Activated naive CD4-positive, alpha-beta T cell treated with anti-CD3 and anti-CD28 coated beads for 36 hours (primary cell): ENCODE results near the gene GPR84. TPM values are rescaled to one million over a fixed set of nuclear protein-coding genes. Genes with fewer than 3 reads are reported as not detected.
A peak's percentile ranks its signal among the peaks of the same experiment; 100 is the strongest.
"Not testable (repeated sequence)": the region's sequence is repeated elsewhere in the genome, so short reads cannot be mapped to it uniquely, and the experiment has no call there.

Experiments
- CTCF ChIA-PET: fragments of 350-600 bp; sonication (Branson Sonifier 250); formaldehyde crosslinking; loops from one replicate; lab custom pipeline; 2021; ENCODE audit warnings: antibody characterized with exemption; lab: Charles Lee
- DNase-seq: peaks from one replicate; pipeline ENCODE4 v3.0.0-alpha.2; 2020
- H3K27ac Mint-ChIP-seq: one replicate; pipeline ENCODE4 v1.8.0; 2021; ENCODE audit warnings: mild to moderate bottlenecking, mixed read lengths
- H3K27me3 Mint-ChIP-seq: one replicate; pipeline ENCODE4 v1.8.0; 2021; ENCODE audit warnings: low read depth, mixed read lengths
- H3K36me3 Mint-ChIP-seq: one replicate; pipeline ENCODE4 v1.8.0; 2021; ENCODE audit warnings: low read depth, mixed read lengths
- H3K4me1 Mint-ChIP-seq: one replicate; pipeline ENCODE4 v1.8.0; 2021; ENCODE audit warnings: low read depth, mixed read lengths
- H3K4me3 Mint-ChIP-seq: one replicate; pipeline ENCODE4 v1.8.0; 2021; ENCODE audit warnings: mild to moderate bottlenecking, moderate library complexity, mixed read lengths
- H3K9me3 Mint-ChIP-seq: one replicate; pipeline ENCODE4 v1.8.0; 2021; ENCODE audit warnings: mixed read lengths
- intact Hi-C: fragments of 100-400 bp; cut with micrococcal nuclease; formaldehyde crosslinking; loops from one replicate; pipeline ENCODE4 v1.15.1; 2023
- total RNA-seq, 2 experiments: library from RNA; stranded (reverse); gene quantifications; one replicate each; pipeline ENCODE4 v1.2.3, GENCODE V29; 2021

The GPR84 gene
- total RNA-seq, 2 experiments from 2014 or later = 1.2 TPM

DNA sequence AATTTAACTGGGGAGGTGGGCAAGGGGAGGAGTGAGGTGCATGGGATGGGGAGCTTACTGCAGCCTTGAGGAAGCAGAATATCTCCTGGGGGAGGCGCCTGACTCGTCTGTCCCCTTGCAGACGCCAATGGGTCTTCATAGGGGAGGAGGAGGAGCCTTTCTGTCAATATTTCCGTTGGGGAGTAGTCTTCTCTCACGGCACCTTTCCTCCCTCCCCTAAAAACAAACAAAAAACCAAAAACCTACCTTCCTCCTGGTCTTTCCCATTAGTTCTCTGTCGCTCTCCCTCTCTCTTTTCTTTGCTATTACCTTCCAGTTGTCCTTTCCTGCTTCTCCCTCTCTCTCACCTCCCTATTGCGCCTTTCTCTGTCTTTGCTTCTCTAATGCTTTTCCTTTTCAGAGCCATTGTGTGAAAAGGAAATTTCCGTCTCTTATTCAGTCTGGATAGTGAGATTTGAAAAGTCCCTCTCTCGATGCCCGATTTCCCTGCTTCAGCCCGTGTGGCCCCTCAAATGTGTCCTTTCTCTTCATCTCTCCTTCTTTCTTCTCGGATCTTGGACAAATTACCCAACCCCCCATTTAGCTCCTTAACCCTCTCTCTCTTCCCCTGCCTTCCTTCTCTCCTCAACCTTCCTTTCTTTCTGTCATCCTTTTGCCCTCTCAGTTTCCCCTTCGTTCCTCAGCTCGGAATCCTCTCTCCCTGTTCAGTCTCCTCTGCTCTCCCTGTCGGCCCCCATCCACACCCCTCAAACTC, 5.9 kb downstream of the GPR84 start:
- intact Hi-C loops = no loop called here
- Mint-ChIP-seq H3K27me3 (no peaks in the 10 kb centered on the region), H3K9me3 (no peaks in the 10 kb centered on the region), H3K27ac (no peak overlapping the region), H3K36me3 (no peaks in the 10 kb centered on the region), H3K4me1 (peaks cover 11% of the 10 kb centered on the region), H3K4me3 (no peak overlapping the region)
- CTCF ChIA-PET = interaction anchor here (1.0 to 9.1 kb wide), 14 partner anchors 10 to 144 kb away, joined by 3 to 117 read pairs (median 5); partner anchors contain the start of gene COPZ1
- peak; percentile 48 for DNase-seq

GRCh38 chr12:54357506-54358190, 6.6 kb downstream of the GPR84 start:
- intact Hi-C loops = no loop called here
- H3K4me3 Mint-ChIP-seq = no peak overlapping the region
- no peaks in the 10 kb centered on the region for H3K36me3 Mint-ChIP-seq
- peaks cover 10% of the 10 kb centered on the region for H3K4me1 Mint-ChIP-seq
- no peak overlapping the region for H3K27ac Mint-ChIP-seq
- CTCF ChIA-PET = interaction anchor here (1.0 to 9.1 kb wide), 9 partner anchors 11 to 141 kb away, joined by 3 to 117 read pairs (median 5); partner anchors contain the start of gene COPZ1
- H3K27me3 Mint-ChIP-seq = no peaks in the 10 kb centered on the region
- DNase-seq = no peak
- no peaks in the 10 kb centered on the region for H3K9me3 Mint-ChIP-seq

- CTCF ChIA-PET = interaction anchor here (0.8 to 9.1 kb wide), 11 partner anchors 12 to 150 kb away, joined by 3 to 117 read pairs (median 5); partner anchors contain the start of gene COPZ1
- intact Hi-C loops = no loop called here
- DNase-seq = no peak
- Mint-ChIP-seq H3K4me3 (no peak overlapping the region), H3K4me1 (peaks cover 17% of the 10 kb centered on the region), H3K27me3 (no peaks in the 10 kb centered on the region), H3K9me3 (no peaks in the 10 kb centered on the region), H3K27ac (no peak overlapping the region), H3K36me3 (peaks cover 2% of the 10 kb centered on the region)
Observed at GRCh38 chr12:54356951-54357356, 7.3 kb downstream of the GPR84 start.

GRCh38 chr12:54356228-54356627, 8.1 kb downstream of the GPR84 start:
- no peak overlapping the region for H3K4me3 Mint-ChIP-seq
- H3K27me3 Mint-ChIP-seq = no peaks in the 10 kb centered on the region
- no peak overlapping the region for H3K27ac Mint-ChIP-seq

GRCh38 chr12:54355104-54355815, 9.0 kb downstream of the GPR84 start:
- DNase-seq = no peak
- peaks cover 22% of the 10 kb centered on the region for H3K4me1 Mint-ChIP-seq
- intact Hi-C loops = no loop called here

More at GRCh38 chr12:54356228-54356627, 8.1 kb downstream of the GPR84 start:
- H3K4me1 Mint-ChIP-seq = peaks cover 24% of the 10 kb centered on the region
- no peak for DNase-seq
- CTCF ChIA-PET = interaction anchor here (0.8 to 9.1 kb wide), 9 partner anchors 12 to 149 kb away, joined by 3 to 117 read pairs (median 5); partner anchors contain the start of gene COPZ1
- H3K9me3 Mint-ChIP-seq = no peaks in the 10 kb centered on the region
- H3K36me3 Mint-ChIP-seq = peaks cover 2% of the 10 kb centered on the region
- intact Hi-C loops = no loop called here

GRCh38 chr12:54354271-54354670, 10.0 kb downstream of the GPR84 start:
- intact Hi-C loops, H3K27ac Mint-ChIP-seq, H3K36me3 Mint-ChIP-seq, DNase-seq, H3K9me3 Mint-ChIP-seq, H3K27me3 Mint-ChIP-seq, H3K4me3 Mint-ChIP-seq: not testable (repeated sequence)
- CTCF ChIA-PET = interaction anchor here (1.4 to 1.7 kb wide), 2 partner anchors 19 to 26 kb away, joined by 3 to 5 read pairs; no protein-coding TSS in a partner anchor
- peaks cover 20% of the 10 kb centered on the region for H3K4me1 Mint-ChIP-seq

More at GRCh38 chr12:54355104-54355815, 9.0 kb downstream of the GPR84 start:
- CTCF ChIA-PET = interaction anchor here (0.8 to 9.1 kb wide), 3 partner anchors 20 to 62 kb away, joined by 3 to 117 read pairs (median 92); no protein-coding TSS in a partner anchor
- Mint-ChIP-seq H3K4me3 (no peak overlapping the region), H3K27me3 (no peaks in the 10 kb centered on the region), H3K36me3 (peaks cover 4% of the 10 kb centered on the region), H3K27ac (no peak overlapping the region), H3K9me3 (no peaks in the 10 kb centered on the region)

GRCh38 chr12:54352891-54353874, 11.1 kb downstream of the GPR84 start:
- Mint-ChIP-seq H3K4me1 (peaks cover 20% of the 10 kb centered on the region), H3K27me3 (no peaks in the 10 kb centered on the region), H3K36me3 (peaks cover 11% of the 10 kb centered on the region), H3K27ac (peak overlapping the region; percentile 73), H3K4me3 (no peak overlapping the region), H3K9me3 (no peaks in the 10 kb centered on the region)
- no peak for DNase-seq
- intact Hi-C loops = no loop called here
- CTCF ChIA-PET = interaction anchor here (0.6 to 1.7 kb wide), 11 partner anchors 8 to 145 kb away, joined by 3 to 5 read pairs (median 3); partner anchors contain the start of gene COPZ1

- intact Hi-C loops = no loop called here
- Mint-ChIP-seq H3K9me3 (no peaks in the 10 kb centered on the region), H3K27me3 (no peaks in the 10 kb centered on the region)
Observed at GRCh38 chr12:54352022-54352531, 12.2 kb downstream of the GPR84 start.

DNA sequence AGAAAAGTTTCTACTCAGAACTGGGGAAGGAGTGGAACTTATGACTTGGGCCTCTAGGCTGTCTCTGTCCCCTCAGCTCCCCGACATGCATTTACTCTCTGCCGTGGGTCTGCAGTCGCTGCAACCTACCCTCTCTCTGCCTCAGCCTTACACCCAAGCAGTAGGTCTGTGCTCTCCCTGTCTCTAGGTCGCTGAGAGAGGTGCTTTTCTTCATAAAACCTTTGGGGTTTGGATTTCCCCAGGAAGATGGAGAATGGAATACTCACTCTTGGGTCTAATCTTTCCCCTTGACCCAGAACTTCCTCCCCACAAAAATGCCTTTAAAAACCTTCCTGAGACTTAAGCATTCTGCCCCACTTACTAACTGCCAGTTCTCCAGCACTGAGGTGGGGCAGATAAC, 12.9 kb downstream of the GPR84 start:
- intact Hi-C loops = no loop called here
- H3K4me3 Mint-ChIP-seq = no peak overlapping the region
- CTCF ChIA-PET = interaction anchor here (1.3 to 3.7 kb wide), 5 partner anchors 15 to 143 kb away, joined by 3 to 17 read pairs (median 5); partner anchors contain the start of gene COPZ1
- H3K27me3 Mint-ChIP-seq = no peaks in the 10 kb centered on the region
- H3K27ac Mint-ChIP-seq = no peak overlapping the region
- no peak for DNase-seq
- H3K4me1 Mint-ChIP-seq = peaks cover 20% of the 10 kb centered on the region
- no peaks in the 10 kb centered on the region for H3K9me3 Mint-ChIP-seq
- peaks cover 20% of the 10 kb centered on the region for H3K36me3 Mint-ChIP-seq

More at GRCh38 chr12:54352022-54352531, 12.2 kb downstream of the GPR84 start:
- Mint-ChIP-seq H3K36me3 (peaks cover 16% of the 10 kb centered on the region), H3K4me1 (peaks cover 20% of the 10 kb centered on the region), H3K4me3 (peak overlapping the region; percentile 44), H3K27ac (peak overlapping the region; percentile 73)
- CTCF ChIA-PET = interaction anchor here (1.2 to 3.7 kb wide), 6 partner anchors 16 to 144 kb away, joined by 3 to 17 read pairs (median 4); partner anchors contain the start of gene COPZ1
- DNase-seq = peak; percentile 73

DNA sequence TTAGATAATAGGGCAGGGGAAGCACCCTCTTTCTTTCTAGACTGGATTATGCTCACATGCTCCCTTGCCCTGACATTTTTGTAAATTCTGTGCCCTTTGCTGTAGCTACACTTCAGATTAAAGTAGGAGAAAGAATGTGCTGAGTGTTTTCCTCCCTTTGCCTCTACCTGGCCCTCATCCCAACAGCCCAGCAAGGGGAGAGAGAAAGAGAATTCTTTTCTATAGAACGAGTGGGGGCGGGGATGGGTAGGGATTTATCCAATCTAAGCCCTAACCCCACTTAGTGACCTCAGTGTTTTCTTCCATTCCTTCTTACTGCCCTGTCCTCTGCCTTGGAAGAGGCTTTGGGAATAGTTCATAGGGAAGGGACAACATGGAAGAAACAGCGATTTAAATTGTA, 13.5 kb downstream of the GPR84 start:
- Mint-ChIP-seq H3K36me3 (peaks cover 20% of the 10 kb centered on the region), H3K27ac (peak overlapping the region; percentile 25)

More for the DNA sequence above, 13.5 kb downstream of the GPR84 start:
- no peaks in the 10 kb centered on the region for H3K27me3 Mint-ChIP-seq
- CTCF ChIA-PET = interaction anchor here (1.3 to 3.7 kb wide), 4 partner anchors 14 to 143 kb away, joined by 3 to 17 read pairs (median 4); no protein-coding TSS in a partner anchor
- peaks cover 20% of the 10 kb centered on the region for H3K4me1 Mint-ChIP-seq
- no peaks in the 10 kb centered on the region for H3K9me3 Mint-ChIP-seq
- H3K4me3 Mint-ChIP-seq = no peak overlapping the region
- intact Hi-C loops = no loop called here
- DNase-seq = no peak
